Measurements from ENCODE around the gene CDC16. TPM values are rescaled to one million over a fixed set of nuclear protein-coding genes. Genes with fewer than 3 reads are reported as not detected.
A peak's percentile ranks its signal among the peaks of the same experiment; 100 is the strongest.

CDC16 gene
- total and polyA plus RNA-seq, 2 of the 8 experiments (the other 6 are each of a cell fraction or from before 2014, with no cell fraction given), result 42.5 to 83.4 TPM

GRCh38 chr13:114226699-114227323, 7.9 kb upstream of the CDC16 start (continued):
- TF ChIP-seq YY1 (IDR thresholded peaks at IDR 0.05; ENCODE audit: low read depth, low read length) (peak; percentile 68; the same call in 1 of the 2 replicates), SIRT6 (IDR thresholded peaks at IDR 0.05; ENCODE audit: low read length) (no peak), RAD21 (IDR thresholded peaks at IDR 0.05 in 1 of 2, conservative IDR thresholded peaks at IDR 0.05 in 1 of 2; ENCODE audit: low read depth in 2 of 2, low read length in 2 of 2) (peak; percentile 99 to 100), SP4 (IDR thresholded peaks at IDR 0.05; ENCODE audit: low read length) (peak; percentile 72; the same call in 1 of the 2 replicates), BCL11A (IDR thresholded peaks at IDR 0.05; ENCODE audit: low read depth in 2 of 2, low read length in 2 of 2) (no peak), POLR2A (IDR thresholded peaks at IDR 0.05; ENCODE audit: control extremely low read depth in 1 of 2, low read depth in 2 of 2, low read length in 2 of 2) (no peak), RBBP5 (IDR thresholded peaks at IDR 0.05; ENCODE audit: borderline replicate concordance, low read depth, low read length) (no peak), POU5F1 (IDR thresholded peaks at IDR 0.05; ENCODE audit: low read depth, low read length) (no peak), ATF3 (IDR thresholded peaks at IDR 0.05; ENCODE audit: insufficient read depth, low read depth, low read length) (no peak), CREB1 (IDR thresholded peaks at IDR 0.05) (0 out of 2 replicates have a peak, but pooled peaks have one; percentile 35), GABPA (IDR thresholded peaks at IDR 0.05; ENCODE audit: borderline replicate concordance, insufficient read depth, low read length) (peak; percentile 40; the same call in 1 of the 2 replicates)
